Stimulated activated naive B cell treated with anti-CD40 and anti-IgM and Interleukin-4, amounts not matched to agents 10 μg/mL and 1 μg/mL and 100 μg/mL, for 72 hours (primary cell): Measurements from ENCODE around the gene SMAD3.

ENCODE experiments used
- ATAC-seq, 2 donors: fragments of 150-1000 bp; cut with Tn5 transposase; replicated peaks; 2 replicates each; pipeline ENCODE4 v1.10.0; 2021; ENCODE audit warnings: moderate library complexity in 1 of 2
- DNase-seq: peaks from one replicate; pipeline ENCODE4 v3.0.0; 2021
- H3K27ac Mint-ChIP-seq: one replicate; pipeline ENCODE4 v1.8.0; 2022; ENCODE audit warnings: mild to moderate bottlenecking, mixed read lengths
- H3K27me3 Mint-ChIP-seq, 2 donors: one replicate each; pipeline ENCODE4 v1.8.0; 2022; ENCODE audit warnings: mixed read lengths in 2 of 2
- H3K36me3 Mint-ChIP-seq, 2 donors: one replicate each; pipeline ENCODE4 v1.8.0; 2022; ENCODE audit warnings: mixed read lengths in 2 of 2, mild to moderate bottlenecking in 1 of 2
- H3K4me1 Mint-ChIP-seq, 2 donors: one replicate each; pipeline ENCODE4 v1.8.0; 2022; ENCODE audit warnings: mixed read lengths in 2 of 2, mild to moderate bottlenecking in 1 of 2
- H3K4me3 Mint-ChIP-seq, 2 donors: one replicate each; pipeline ENCODE4 v1.8.0; 2022; ENCODE audit warnings: mild to moderate bottlenecking in 2 of 2, mixed read lengths in 2 of 2, moderate library complexity in 1 of 2
- H3K9me3 Mint-ChIP-seq, 2 donors: one replicate each; pipeline ENCODE4 v1.8.0; 2022; ENCODE audit warnings: mixed read lengths in 2 of 2, mild to moderate bottlenecking in 1 of 2

SMAD3 gene

GRCh38 chr15:67087507-67088172 lies 22.2 kb downstream of the SMAD3 start:
- peaks cover 11 to 31% of the 10 kb centered on the region in 2 donors for H3K36me3 Mint-ChIP-seq
- no peak for ATAC-seq
- no peaks in the 10 kb centered on the region for H3K27me3 Mint-ChIP-seq
- H3K4me1 Mint-ChIP-seq: peaks cover 0 to 87% of the 10 kb centered on the region in 2 donors
- H3K4me3 Mint-ChIP-seq: no peak overlapping the region
- H3K9me3 Mint-ChIP-seq: no peaks in the 10 kb centered on the region
- DNase-seq: no peak
- peak overlapping the region; percentile 91 for H3K27ac Mint-ChIP-seq

DNA sequence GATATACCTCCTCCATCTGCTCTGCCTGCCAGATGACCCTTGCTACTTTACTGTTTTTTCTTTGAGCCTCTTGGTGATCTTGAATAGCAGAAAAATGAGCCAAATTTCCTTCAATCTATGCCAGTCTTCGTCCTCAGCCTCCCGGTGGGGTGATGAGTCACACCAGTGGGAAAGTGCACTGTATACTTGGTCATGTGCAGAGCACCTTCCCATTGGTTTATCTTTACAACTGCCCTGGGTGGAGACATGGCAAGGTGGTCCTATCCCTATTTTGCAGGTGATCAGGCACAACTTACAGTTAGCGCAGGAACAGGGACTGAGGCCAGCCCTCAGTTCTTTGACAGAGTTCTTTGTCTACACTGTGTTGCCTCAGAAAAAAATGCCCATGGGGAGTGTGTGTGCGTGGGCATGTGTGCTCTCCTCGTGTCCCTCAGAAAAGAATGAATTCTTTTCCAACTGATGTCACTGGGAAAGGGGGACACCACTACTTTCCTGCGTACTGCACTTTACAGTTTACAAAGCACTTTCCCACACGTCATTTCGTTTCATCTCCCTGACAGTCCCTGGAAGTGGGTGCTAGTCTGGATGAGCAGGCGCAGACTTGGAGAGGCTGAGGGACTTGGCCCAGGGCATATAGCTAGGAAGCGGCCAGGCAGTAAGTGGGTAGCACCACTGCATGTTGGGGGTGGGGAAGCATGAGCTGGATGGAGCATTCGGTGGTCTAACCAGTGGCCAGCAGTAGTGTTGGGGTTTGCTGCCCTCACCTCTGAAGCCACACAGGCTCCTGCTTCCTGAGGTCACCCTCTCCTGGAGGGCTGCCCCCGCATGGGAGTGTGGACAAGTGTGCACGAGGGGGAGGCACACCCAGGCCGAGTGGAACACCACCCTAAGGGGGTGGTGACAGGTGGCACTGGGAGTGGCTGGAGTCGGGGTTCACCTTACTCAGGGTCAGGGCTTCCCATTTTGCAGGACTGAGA lies 24.1 kb downstream of the SMAD3 start:
- peaks cover 10 to 23% of the 10 kb centered on the region in 2 donors for H3K36me3 Mint-ChIP-seq
- H3K9me3 Mint-ChIP-seq: no peaks in the 10 kb centered on the region
- peaks cover 0 to 89% of the 10 kb centered on the region in 2 donors for H3K4me1 Mint-ChIP-seq
- ATAC-seq (no peak), DNase-seq (no peak)
- no peaks in the 10 kb centered on the region for H3K27me3 Mint-ChIP-seq
- H3K4me3 Mint-ChIP-seq: no peak overlapping the region
- peak overlapping the region; percentile 59 for H3K27ac Mint-ChIP-seq

GRCh38 chr15:67090297-67091070 lies 25.1 kb downstream of the SMAD3 start:
- H3K9me3 Mint-ChIP-seq: no peaks in the 10 kb centered on the region
- H3K27ac Mint-ChIP-seq: peak overlapping the region; percentile 95
- H3K4me3 Mint-ChIP-seq: peak overlapping the region; percentile 75 to 79
- peaks cover 15 to 24% of the 10 kb centered on the region in 2 donors for H3K36me3 Mint-ChIP-seq
- ATAC-seq (no peak), DNase-seq (no peak)
- peaks cover 0 to 89% of the 10 kb centered on the region in 2 donors for H3K4me1 Mint-ChIP-seq
- H3K27me3 Mint-ChIP-seq: no peaks in the 10 kb centered on the region

- peak; percentile 71 to 78 for ATAC-seq
- Mint-ChIP-seq H3K4me1 (peaks cover 0 to 88% of the 10 kb centered on the region in 2 donors), H3K27ac (peak overlapping the region; percentile 95), H3K9me3 (no peaks in the 10 kb centered on the region), H3K36me3 (peaks cover 20 to 26% of the 10 kb centered on the region in 2 donors), H3K4me3 (peak overlapping the region; percentile 75 to 79), H3K27me3 (no peaks in the 10 kb centered on the region)
- peak; percentile 76 for DNase-seq
Observed at GRCh38 chr15:67091071-67091979, 25.9 kb downstream of the SMAD3 start.

GRCh38 chr15:67091980-67092677 lies 26.7 kb downstream of the SMAD3 start:
- Mint-ChIP-seq H3K4me1 (peaks cover 0 to 87% of the 10 kb centered on the region in 2 donors), H3K27me3 (no peaks in the 10 kb centered on the region), H3K9me3 (no peaks in the 10 kb centered on the region), H3K36me3 (peaks cover 20 to 29% of the 10 kb centered on the region in 2 donors), H3K4me3 (peak overlapping the region; percentile 22 to 70), H3K27ac (peak overlapping the region; percentile 96)
- no peak for ATAC-seq
- no peak for DNase-seq

DNA sequence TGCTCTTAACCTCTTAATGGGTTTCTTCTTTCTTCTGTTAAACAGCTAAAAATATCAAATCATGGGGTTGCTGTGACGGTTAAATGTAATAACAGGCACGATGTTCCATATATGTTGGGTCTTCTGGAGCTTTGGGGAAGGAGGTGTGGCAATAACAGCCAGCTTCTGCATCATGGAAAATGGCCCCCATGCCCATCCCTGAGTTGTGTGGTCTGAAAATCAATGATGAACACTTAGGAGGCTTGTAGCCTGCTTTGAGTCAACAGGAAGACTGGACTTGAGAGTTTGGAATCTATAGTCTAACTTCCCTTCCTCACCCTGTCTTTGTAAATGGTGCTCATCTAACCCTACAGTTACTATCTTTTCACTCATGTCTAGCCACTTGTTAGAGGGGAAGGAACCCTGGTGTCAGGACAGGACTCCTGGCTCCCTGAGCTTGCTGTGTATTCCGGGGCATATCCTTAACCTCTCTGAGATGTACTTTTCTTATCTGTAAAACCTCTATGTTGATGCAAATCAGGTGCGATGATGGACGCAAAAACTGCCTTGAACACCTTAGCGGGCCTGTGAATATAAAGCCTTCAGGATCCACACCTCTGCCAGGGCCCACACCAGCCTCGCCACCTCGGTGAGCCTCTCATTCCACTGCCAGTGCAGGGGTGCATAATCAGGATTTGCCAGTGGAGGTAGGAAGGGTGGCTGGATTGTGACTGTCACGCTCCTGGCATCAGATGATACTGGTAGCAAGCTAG lies 27.5 kb downstream of the SMAD3 start:
- no peaks in the 10 kb centered on the region for H3K9me3 Mint-ChIP-seq
- DNase-seq (no peak), ATAC-seq (no peak)
- H3K4me3 Mint-ChIP-seq: peak overlapping the region; percentile 63 to 70
- H3K27me3 Mint-ChIP-seq: no peaks in the 10 kb centered on the region
- peaks cover 0 to 87% of the 10 kb centered on the region in 2 donors for H3K4me1 Mint-ChIP-seq
- H3K36me3 Mint-ChIP-seq: peaks cover 26 to 33% of the 10 kb centered on the region in 2 donors
- H3K27ac Mint-ChIP-seq: peak overlapping the region; percentile 96

GRCh38 chr15:67093504-67093862 lies 28.1 kb downstream of the SMAD3 start:
- Mint-ChIP-seq H3K27ac (peak overlapping the region; percentile 96), H3K4me1 (peaks cover 0 to 87% of the 10 kb centered on the region in 2 donors), H3K4me3 (peak overlapping the region; percentile 63 to 70), H3K36me3 (peaks cover 26 to 33% of the 10 kb centered on the region in 2 donors), H3K9me3 (no peaks in the 10 kb centered on the region), H3K27me3 (no peaks in the 10 kb centered on the region)
- DNase-seq (peak; percentile 90), ATAC-seq (peak; percentile 90 to 92)

DNA sequence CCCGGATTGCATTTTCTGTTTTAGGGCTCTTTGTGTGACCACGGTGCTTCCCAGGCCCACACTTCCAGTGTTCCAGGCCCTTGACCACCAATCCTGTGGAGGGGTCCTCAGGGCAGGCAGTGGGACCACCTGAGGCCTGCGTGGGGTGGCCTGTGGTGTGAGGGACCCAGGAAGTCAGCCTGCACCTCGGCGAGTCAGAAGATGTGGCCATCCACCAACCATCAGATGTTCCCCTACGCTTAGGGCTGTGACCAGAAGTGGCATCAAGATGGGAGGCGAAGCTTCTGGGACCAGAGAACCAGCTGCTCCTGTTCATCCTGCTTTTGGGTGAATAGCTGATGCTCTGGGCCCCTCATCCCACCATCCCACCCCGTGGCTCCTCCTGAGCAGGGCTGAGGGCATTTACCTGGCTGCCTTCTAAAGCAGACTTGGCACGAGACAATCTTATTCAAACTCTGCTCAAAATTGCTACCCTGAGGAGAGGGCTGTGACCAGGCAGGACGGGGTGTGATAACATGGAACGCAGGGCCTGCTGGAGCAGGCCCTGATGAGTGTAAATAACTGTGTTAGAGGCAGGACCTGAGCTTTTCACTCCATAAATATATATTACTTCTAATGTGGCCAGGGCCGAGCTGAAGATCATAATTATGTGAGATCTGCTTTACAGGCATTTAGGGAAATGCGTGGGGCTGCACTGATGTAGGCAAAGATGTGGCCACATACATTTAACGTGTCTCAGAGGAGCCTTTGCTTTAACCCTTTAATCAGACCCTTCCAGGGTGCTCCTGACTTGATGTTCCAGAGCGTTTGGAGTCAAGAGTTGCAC lies 28.8 kb downstream of the SMAD3 start:
- Mint-ChIP-seq H3K4me3 (peak overlapping the region; percentile 63 to 70), H3K27ac (peak overlapping the region; percentile 96), H3K9me3 (no peaks in the 10 kb centered on the region), H3K4me1 (peaks cover 0 to 88% of the 10 kb centered on the region in 2 donors), H3K36me3 (peaks cover 28 to 37% of the 10 kb centered on the region in 2 donors), H3K27me3 (no peaks in the 10 kb centered on the region)
- no peak for ATAC-seq
- no peak for DNase-seq

GRCh38 chr15:67095912-67096311 lies 30.5 kb downstream of the SMAD3 start:
- no peak for ATAC-seq

GRCh38 chr15:67096546-67097294 lies 31.3 kb downstream of the SMAD3 start:
- Mint-ChIP-seq H3K9me3 (no peaks in the 10 kb centered on the region), H3K27me3 (no peaks in the 10 kb centered on the region), H3K4me3 (no peak overlapping the region), H3K4me1 (peaks cover 0 to 72% of the 10 kb centered on the region in 2 donors), H3K36me3 (peaks cover 28 to 36% of the 10 kb centered on the region in 2 donors), H3K27ac (peak overlapping the region; percentile 95)
- DNase-seq (no peak), ATAC-seq (no peak)

More at GRCh38 chr15:67095912-67096311, 30.5 kb downstream of the SMAD3 start:
- peaks cover 0 to 79% of the 10 kb centered on the region in 2 donors for H3K4me1 Mint-ChIP-seq
- H3K27ac Mint-ChIP-seq: peak overlapping the region; percentile 79
- DNase-seq: no peak
- H3K4me3 Mint-ChIP-seq: no peak overlapping the region
- H3K9me3 Mint-ChIP-seq: no peaks in the 10 kb centered on the region
- peaks cover 28 to 36% of the 10 kb centered on the region in 2 donors for H3K36me3 Mint-ChIP-seq
- no peaks in the 10 kb centered on the region for H3K27me3 Mint-ChIP-seq

DNA sequence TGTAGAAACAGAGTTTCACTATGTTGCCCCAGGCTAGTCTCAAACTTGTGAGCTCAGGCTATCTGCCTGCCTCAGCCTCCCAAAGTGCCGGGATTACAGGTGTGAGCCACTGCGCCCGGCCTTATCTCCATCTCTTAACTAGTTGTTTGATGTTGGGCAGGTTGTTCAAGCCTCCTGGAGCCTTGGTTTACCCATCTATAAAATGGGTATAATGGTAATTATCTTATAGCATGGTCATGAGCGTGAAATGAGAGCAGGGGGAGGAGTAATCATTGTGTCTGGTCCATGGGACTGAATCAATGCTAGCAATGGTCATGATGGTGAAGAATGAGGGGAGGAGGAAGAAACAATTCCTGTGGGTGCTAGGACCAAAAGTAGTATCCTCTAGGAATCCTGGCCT lies 32.0 kb downstream of the SMAD3 start:
- H3K27ac Mint-ChIP-seq: peak overlapping the region; percentile 95
- peak overlapping the region in 1 of 2 donors; percentile 73 for H3K4me3 Mint-ChIP-seq
- no peaks in the 10 kb centered on the region for H3K27me3 Mint-ChIP-seq
- peaks cover 28 to 36% of the 10 kb centered on the region in 2 donors for H3K36me3 Mint-ChIP-seq
- ATAC-seq (no peak), DNase-seq (no peak)
- no peaks in the 10 kb centered on the region for H3K9me3 Mint-ChIP-seq
- H3K4me1 Mint-ChIP-seq: peaks cover 0 to 67% of the 10 kb centered on the region in 2 donors
